ENCODE data around the gene PGLYRP1.

The PGLYRP1 gene

DNA sequence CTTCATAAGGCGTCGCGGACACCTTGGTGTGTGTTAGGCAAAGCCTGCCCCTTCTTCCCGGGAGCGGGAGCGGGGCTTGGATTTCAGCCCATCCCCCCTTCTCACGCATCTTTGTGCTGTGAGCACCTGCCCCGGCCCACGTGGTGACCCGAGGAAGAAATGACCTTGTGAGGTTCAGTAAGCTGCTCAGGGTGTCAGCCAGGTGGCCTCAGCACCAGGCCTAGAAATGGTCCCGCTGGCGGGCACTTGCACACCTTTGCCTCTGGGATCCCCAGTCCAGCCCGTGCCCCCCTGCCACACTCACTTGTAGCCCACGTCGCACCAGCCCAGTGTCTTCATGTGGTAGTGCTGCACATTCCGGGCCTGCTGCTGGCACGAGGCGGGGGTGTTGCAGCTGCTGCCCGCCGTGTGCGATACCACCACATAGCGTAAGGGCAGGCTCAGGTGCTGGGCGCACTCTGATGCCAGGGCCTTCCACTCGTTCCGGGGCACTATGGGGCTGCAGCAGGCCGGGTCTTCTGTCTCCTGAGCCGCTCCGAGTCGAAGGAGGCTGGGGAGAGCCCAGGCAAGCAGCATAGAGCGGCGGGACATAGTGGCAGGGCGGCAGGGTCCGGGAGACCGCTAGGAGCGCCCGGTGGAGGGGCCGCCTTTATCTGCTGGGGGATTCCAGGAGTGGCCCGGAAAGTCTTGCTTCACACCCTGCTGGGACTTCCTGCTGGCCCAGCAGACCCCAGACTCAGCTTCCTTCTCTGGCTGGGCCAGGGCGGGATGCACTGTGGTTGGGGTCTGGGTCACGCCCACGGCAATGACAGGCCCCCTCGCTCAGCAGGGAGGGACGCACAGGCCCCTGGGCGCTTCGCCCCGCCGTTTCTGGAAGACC is at the start of gene PGLYRP1:
PGLYRP1 (minus strand) TSS at position 623 of the 880 bp plus-strand sequence; CDS start at position 591, 32 bp downstream.
- no peak for ATAC-seq
- TF ChIP-seq ZFP30 (CRISPR knock-in tag; IDR thresholded peaks at IDR 0.05) = no peak
- TF ChIP-seq, protein P1, sequence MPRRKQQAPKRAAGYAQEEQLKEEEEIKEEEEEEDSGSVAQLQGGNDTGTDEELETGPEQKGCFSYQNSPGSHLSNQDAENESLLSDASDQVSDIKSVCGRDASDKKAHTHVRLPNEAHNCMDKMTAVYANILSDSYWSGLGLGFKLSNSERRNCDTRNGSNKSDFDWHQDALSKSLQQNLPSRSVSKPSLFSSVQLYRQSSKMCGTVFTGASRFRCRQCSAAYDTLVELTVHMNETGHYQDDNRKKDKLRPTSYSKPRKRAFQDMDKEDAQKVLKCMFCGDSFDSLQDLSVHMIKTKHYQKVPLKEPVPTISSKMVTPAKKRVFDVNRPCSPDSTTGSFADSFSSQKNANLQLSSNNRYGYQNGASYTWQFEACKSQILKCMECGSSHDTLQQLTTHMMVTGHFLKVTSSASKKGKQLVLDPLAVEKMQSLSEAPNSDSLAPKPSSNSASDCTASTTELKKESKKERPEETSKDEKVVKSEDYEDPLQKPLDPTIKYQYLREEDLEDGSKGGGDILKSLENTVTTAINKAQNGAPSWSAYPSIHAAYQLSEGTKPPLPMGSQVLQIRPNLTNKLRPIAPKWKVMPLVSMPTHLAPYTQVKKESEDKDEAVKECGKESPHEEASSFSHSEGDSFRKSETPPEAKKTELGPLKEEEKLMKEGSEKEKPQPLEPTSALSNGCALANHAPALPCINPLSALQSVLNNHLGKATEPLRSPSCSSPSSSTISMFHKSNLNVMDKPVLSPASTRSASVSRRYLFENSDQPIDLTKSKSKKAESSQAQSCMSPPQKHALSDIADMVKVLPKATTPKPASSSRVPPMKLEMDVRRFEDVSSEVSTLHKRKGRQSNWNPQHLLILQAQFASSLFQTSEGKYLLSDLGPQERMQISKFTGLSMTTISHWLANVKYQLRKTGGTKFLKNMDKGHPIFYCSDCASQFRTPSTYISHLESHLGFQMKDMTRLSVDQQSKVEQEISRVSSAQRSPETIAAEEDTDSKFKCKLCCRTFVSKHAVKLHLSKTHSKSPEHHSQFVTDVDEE (CRISPR knock-in tag; IDR thresholded peaks at IDR 0.05) = no peak

DNA sequence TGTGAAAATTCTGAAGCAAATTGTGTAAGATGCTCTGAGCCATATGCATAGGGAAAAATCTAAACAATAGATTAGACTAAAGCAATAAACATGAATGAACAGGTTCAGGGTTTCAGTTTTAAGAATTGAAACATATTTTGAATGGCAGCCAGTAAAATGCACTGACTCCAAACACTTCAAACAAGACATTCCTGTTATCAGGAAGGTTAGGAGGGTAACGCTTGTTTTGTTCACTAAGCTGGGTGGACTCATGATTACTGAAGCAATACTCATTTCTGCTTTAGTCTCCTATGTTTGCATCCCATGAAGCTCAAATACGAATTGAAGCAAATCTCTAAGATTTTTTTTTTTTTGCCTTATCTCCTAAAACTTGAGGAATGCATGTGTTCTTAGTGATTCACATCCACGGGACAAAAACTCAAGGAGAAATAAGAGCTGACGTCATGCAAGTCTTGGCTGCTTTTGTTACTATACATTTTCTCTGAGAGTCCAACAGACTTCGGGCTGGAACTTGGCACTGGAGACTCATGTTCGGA is 47.0 kb upstream of the PGLYRP1 start:
- TF ChIP-seq ISL1 (CRISPR knock-in tag; IDR thresholded peaks at IDR 0.05) (0 out of 2 replicates have a peak, but pooled peaks have one; percentile 24), ZNF565 (CRISPR knock-in tag; conservative IDR thresholded peaks at IDR 0.05; ENCODE audit: low read depth) (no peak)
- no peak; the same call in 2 of the 3 replicates for ATAC-seq

- TF ChIP-seq ESRRG (CRISPR knock-in tag; IDR thresholded peaks at IDR 0.05) (no peak), ZFP3 (CRISPR knock-in tag; IDR thresholded peaks at IDR 0.05) (0 out of 2 replicates have a peak, but pooled peaks have one; percentile 34)
- TF ChIP-seq, protein P2, sequence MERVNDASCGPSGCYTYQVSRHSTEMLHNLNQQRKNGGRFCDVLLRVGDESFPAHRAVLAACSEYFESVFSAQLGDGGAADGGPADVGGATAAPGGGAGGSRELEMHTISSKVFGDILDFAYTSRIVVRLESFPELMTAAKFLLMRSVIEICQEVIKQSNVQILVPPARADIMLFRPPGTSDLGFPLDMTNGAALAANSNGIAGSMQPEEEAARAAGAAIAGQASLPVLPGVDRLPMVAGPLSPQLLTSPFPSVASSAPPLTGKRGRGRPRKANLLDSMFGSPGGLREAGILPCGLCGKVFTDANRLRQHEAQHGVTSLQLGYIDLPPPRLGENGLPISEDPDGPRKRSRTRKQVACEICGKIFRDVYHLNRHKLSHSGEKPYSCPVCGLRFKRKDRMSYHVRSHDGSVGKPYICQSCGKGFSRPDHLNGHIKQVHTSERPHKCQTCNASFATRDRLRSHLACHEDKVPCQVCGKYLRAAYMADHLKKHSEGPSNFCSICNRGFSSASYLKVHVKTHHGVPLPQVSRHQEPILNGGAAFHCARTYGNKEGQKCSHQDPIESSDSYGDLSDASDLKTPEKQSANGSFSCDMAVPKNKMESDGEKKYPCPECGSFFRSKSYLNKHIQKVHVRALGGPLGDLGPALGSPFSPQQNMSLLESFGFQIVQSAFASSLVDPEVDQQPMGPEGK (CRISPR knock-in tag; IDR thresholded peaks at IDR 0.05; ENCODE audit: borderline replicate concordance) = peak; percentile 64; the same call in 1 of the 2 replicates
- peak; percentile 73 for ATAC-seq
These were observed 45.7 kb upstream of the PGLYRP1 start for GRCh38 chr19:46068345-46069258.

- ATAC-seq = no peak
- no peak for TF ChIP-seq CSDC2 (CRISPR knock-in tag; IDR thresholded peaks at IDR 0.05)
- no peak for TF ChIP-seq ZC3H10 (CRISPR knock-in tag; IDR thresholded peaks at IDR 0.05)
- TF ChIP-seq, protein P1 (CRISPR knock-in tag; IDR thresholded peaks at IDR 0.05) = no peak
- no peak for TF ChIP-seq ZNF565 (CRISPR knock-in tag; conservative IDR thresholded peaks at IDR 0.05; ENCODE audit: low read depth)
These were observed 44.8 kb upstream of the PGLYRP1 start for GRCh38 chr19:46067691-46068090.

DNA sequence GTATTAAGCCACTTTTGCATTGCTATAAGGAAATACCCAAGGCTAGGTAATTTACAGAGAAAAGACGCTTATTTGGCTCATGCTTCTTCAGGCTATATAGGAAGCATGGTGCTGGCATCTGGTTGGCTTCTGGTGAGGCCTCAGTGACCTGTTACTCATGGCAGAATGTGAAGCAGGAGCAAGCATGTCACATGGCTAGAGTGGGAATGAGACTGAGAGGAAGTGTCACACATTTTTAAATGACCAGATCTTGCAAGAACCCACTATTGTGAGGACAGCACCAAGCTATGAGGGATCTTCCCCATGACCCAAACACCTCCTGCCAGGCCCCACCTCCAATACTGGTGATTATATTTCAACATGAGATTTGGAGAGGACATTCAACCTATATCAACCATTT is 43.6 kb upstream of the PGLYRP1 start:
- no peak for TF ChIP-seq ZFP3 (CRISPR knock-in tag; IDR thresholded peaks at IDR 0.05)
- TF ChIP-seq BACH2 (CRISPR knock-in tag; IDR thresholded peaks at IDR 0.05; ENCODE audit: borderline replicate concordance) = no peak
- TF ChIP-seq, protein P2 (CRISPR knock-in tag; IDR thresholded peaks at IDR 0.05; ENCODE audit: borderline replicate concordance) = no peak
- no peak for TF ChIP-seq SNAI2 (CRISPR knock-in tag; IDR thresholded peaks at IDR 0.05)
- TF ChIP-seq ZFP30 (CRISPR knock-in tag; IDR thresholded peaks at IDR 0.05) = no peak
- TF ChIP-seq OSR1 (CRISPR knock-in tag; IDR thresholded peaks at IDR 0.05) = no peak
- TF ChIP-seq, protein P1 (CRISPR knock-in tag; IDR thresholded peaks at IDR 0.05) = no peak
- no peak for TF ChIP-seq ESRRG (CRISPR knock-in tag; IDR thresholded peaks at IDR 0.05)
- TF ChIP-seq PPARA (CRISPR knock-in tag; IDR thresholded peaks at IDR 0.05; ENCODE audit: borderline replicate concordance) = no peak
- TF ChIP-seq ZC3H10 (CRISPR knock-in tag; IDR thresholded peaks at IDR 0.05) = no peak
- no peak for ATAC-seq
